Erythroblast (primary cell): ENCODE results near the gene RBM38.

Experiments used
- GATA1 ChIP-seq: IDR thresholded peaks from 2 replicates; pipeline ENCODE4 v1.6.1; 2011; ENCODE audit warnings: low read depth, mild to moderate bottlenecking, control low read depth, low read length, moderate library complexity
- POLR2A ChIP-seq: IDR thresholded peaks from 2 replicates; pipeline ENCODE4 v1.6.1; 2011; ENCODE audit warnings: mild to moderate bottlenecking, low read length

GRCh38 chr20:57438552-57438951, 47.4 kb downstream of the RBM38 start:
- no peak for TF ChIP-seq POLR2A
- no peak for TF ChIP-seq GATA1
